GM18520 (cell line): ENCODE data around the gene EFNA5.
"Not testable (repeated sequence)": the region's sequence is repeated elsewhere in the genome, so short reads cannot be mapped to it uniquely, and the experiment has no call there.

Experiments
- ATAC-seq: cut with Tn5 transposase; IDR thresholded peaks from one replicate; pipeline ENCODE4 v1.9.1; 2021; ENCODE audit not compliant: unreplicated experiment

EFNA5 gene

GRCh38 chr5:107499776-107500175 is 171.0 kb downstream of the EFNA5 start:
- ATAC-seq = no peak

- no peak for ATAC-seq
Measured at GRCh38 chr5:107499237-107499636, 171.5 kb downstream of the EFNA5 start.

- ATAC-seq = no peak
Measured at GRCh38 chr5:107496466-107496865, 174.3 kb downstream of the EFNA5 start.

GRCh38 chr5:107494129-107494528 is 176.6 kb downstream of the EFNA5 start:
- not testable (repeated sequence) for ATAC-seq

GRCh38 chr5:107487056-107487542 is 183.6 kb downstream of the EFNA5 start:
- ATAC-seq = no peak

GRCh38 chr5:107486489-107486888 is 184.2 kb downstream of the EFNA5 start:
- peak; percentile 70 for ATAC-seq

- ATAC-seq = peak; percentile 66
Measured at GRCh38 chr5:107485184-107485583, 185.6 kb downstream of the EFNA5 start.

GRCh38 chr5:107484281-107484680 is 186.5 kb downstream of the EFNA5 start:
- ATAC-seq = no peak

- no peak for ATAC-seq
Measured at GRCh38 chr5:107483231-107484024, 187.3 kb downstream of the EFNA5 start.

GRCh38 chr5:107478068-107478641 is 192.6 kb downstream of the EFNA5 start:
- ATAC-seq = no peak

GRCh38 chr5:107477492-107477891 is 193.2 kb downstream of the EFNA5 start:
- no peak for ATAC-seq

- ATAC-seq = peak; percentile 77
Measured at GRCh38 chr5:107476783-107477182, 194.0 kb downstream of the EFNA5 start.

GRCh38 chr5:107474716-107475489 is 195.8 kb downstream of the EFNA5 start:
- ATAC-seq = peak; percentile 59

- no peak for ATAC-seq
Measured at GRCh38 chr5:107474361-107474715, 196.4 kb downstream of the EFNA5 start.

- no peak for ATAC-seq
Measured at GRCh38 chr5:107472620-107473064, 198.1 kb downstream of the EFNA5 start.

- ATAC-seq = no peak
Measured at GRCh38 chr5:107470295-107470582, 200.5 kb downstream of the EFNA5 start.

GRCh38 chr5:107469485-107470294 is 201.0 kb downstream of the EFNA5 start:
- ATAC-seq = no peak

- no peak for ATAC-seq
Measured at GRCh38 chr5:107469064-107469463, 201.7 kb downstream of the EFNA5 start.

GRCh38 chr5:107468276-107468675 is 202.5 kb downstream of the EFNA5 start:
- no peak for ATAC-seq

GRCh38 chr5:107467137-107467932 is 203.4 kb downstream of the EFNA5 start:
- ATAC-seq = no peak
